Natural killer cell treated with Interleukin-12 subunit alpha and Interleukin-12 subunit beta and Interleukin-15 and Interleukin-18, amount 100 ng/mL, for 72 hours (primary cell): ENCODE results near the gene ACP2. TPM values are rescaled to one million over a fixed set of nuclear protein-coding genes. Genes with fewer than 3 reads are reported as not detected.
A peak's percentile ranks its signal among the peaks of the same experiment; 100 is the strongest.

Source experiments
- ATAC-seq, 2 donors: fragments of 150-1000 bp; cut with Tn5 transposase in 1 of 2; sonication (Bioruptor Pico), chemical (Tn5 transposase) in 1 of 2; 2 replicates each; pipeline ENCODE4 v1.10.0; 2021
- DNase-seq: peaks from one replicate; pipeline ENCODE4 v3.0.0; 2022; ENCODE audit warnings: low spot score
- H3K27ac Mint-ChIP-seq, 2 donors: 1 replicate in 1 of 2; 2 replicates in 1 of 2; pipeline ENCODE4 v1.8.0; 2022; ENCODE audit warnings: mixed read lengths in 2 of 2, mild to moderate bottlenecking in 1 of 2, moderate library complexity in 1 of 2
- H3K27me3 Mint-ChIP-seq, 2 donors: 1 replicate in 1 of 2; 2 replicates in 1 of 2; pipeline ENCODE4 v1.8.0; 2022; ENCODE audit warnings: mixed read lengths in 2 of 2
- H3K36me3 Mint-ChIP-seq: one replicate; pipeline ENCODE4 v1.8.0; 2022; ENCODE audit warnings: mixed read lengths
- H3K4me1 Mint-ChIP-seq, 2 donors: 1 replicate in 1 of 2; 2 replicates in 1 of 2; pipeline ENCODE4 v1.8.0; 2022; ENCODE audit warnings: low read depth in 2 of 2, mixed read lengths in 2 of 2, mild to moderate bottlenecking in 1 of 2
- H3K4me3 Mint-ChIP-seq: one replicate; pipeline ENCODE4 v1.8.0; 2022; ENCODE audit warnings: mixed read lengths
- H3K9me3 Mint-ChIP-seq: 2 replicates; pipeline ENCODE4 v1.8.0; 2022; ENCODE audit warnings: mixed read lengths
- total RNA-seq, 2 donors: library from RNA; stranded (reverse); gene quantifications; one replicate each; pipeline ENCODE4 v1.2.3, GENCODE V29; 2022

Gene ACP2
- total RNA-seq, 2 donors from 2014 or later = 27.3 to 33.3 TPM

GRCh38 chr11:47244448-47245350 lies 3.9 kb downstream of the ACP2 start:
- no peak for DNase-seq
- ATAC-seq = no peak
- H3K27me3 Mint-ChIP-seq = no peaks in the 10 kb centered on the region
- peaks cover 28 to 45% of the 10 kb centered on the region in 2 donors for H3K4me1 Mint-ChIP-seq
- H3K36me3 Mint-ChIP-seq = peaks cover 14% of the 10 kb centered on the region
- H3K9me3 Mint-ChIP-seq = no peaks in the 10 kb centered on the region
- peak overlapping the region in 1 of 2 donors; percentile 53 for H3K27ac Mint-ChIP-seq
- no peak overlapping the region for H3K4me3 Mint-ChIP-seq

GRCh38 chr11:47243454-47243853 lies 5.2 kb downstream of the ACP2 start:
- peaks cover 16% of the 10 kb centered on the region for H3K36me3 Mint-ChIP-seq
- no peaks in the 10 kb centered on the region for H3K9me3 Mint-ChIP-seq
- peak overlapping the region in 1 of 2 donors; percentile 68 for H3K27ac Mint-ChIP-seq
- H3K4me1 Mint-ChIP-seq = peaks cover 19 to 41% of the 10 kb centered on the region in 2 donors
- DNase-seq (no peak), ATAC-seq (no peak)
- H3K4me3 Mint-ChIP-seq = no peak overlapping the region
- H3K27me3 Mint-ChIP-seq = no peaks in the 10 kb centered on the region

- Mint-ChIP-seq H3K27me3 (no peaks in the 10 kb centered on the region), H3K36me3 (peaks cover 16% of the 10 kb centered on the region), H3K27ac (peak overlapping the region; percentile 5 to 36), H3K9me3 (no peaks in the 10 kb centered on the region), H3K4me1 (peaks cover 13 to 35% of the 10 kb centered on the region in 2 donors), H3K4me3 (no peak overlapping the region)
- no peak for ATAC-seq
- no peak for DNase-seq
Observed at GRCh38 chr11:47242596-47243192, 5.9 kb downstream of the ACP2 start.

GRCh38 chr11:47241841-47242301 lies 6.7 kb downstream of the ACP2 start:
- peaks cover 13 to 35% of the 10 kb centered on the region in 2 donors for H3K4me1 Mint-ChIP-seq
- H3K9me3 Mint-ChIP-seq = no peaks in the 10 kb centered on the region
- no peak for DNase-seq
- no peaks in the 10 kb centered on the region for H3K27me3 Mint-ChIP-seq
- H3K4me3 Mint-ChIP-seq = no peak overlapping the region
- H3K36me3 Mint-ChIP-seq = peaks cover 18% of the 10 kb centered on the region
- peak; percentile 59 to 66 for ATAC-seq
- peak overlapping the region; percentile 36 for H3K27ac Mint-ChIP-seq

DNA sequence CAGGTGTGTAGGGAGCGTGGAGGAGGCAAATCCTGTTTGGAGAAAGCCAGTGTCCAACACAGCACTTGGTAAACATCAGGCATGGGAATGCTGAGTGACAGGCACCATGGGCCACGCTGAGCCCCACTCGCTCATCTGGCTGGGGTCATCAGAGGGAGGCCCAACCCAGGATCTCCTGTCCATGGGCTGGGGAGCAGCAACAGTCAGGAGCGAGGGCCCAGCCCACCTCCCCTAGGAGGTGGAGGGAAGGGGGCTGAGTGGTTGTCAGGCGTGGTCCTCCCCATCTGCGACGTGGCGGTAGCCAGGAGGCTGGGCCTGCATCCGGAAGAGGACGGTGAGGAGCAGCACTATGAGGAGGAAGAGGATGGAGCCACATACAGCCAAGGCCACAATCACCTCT lies 8.8 kb downstream of the ACP2 start:
- H3K4me3 Mint-ChIP-seq = no peak overlapping the region
- no peaks in the 10 kb centered on the region for H3K9me3 Mint-ChIP-seq
- DNase-seq (no peak), ATAC-seq (no peak)
- no peak overlapping the region for H3K27ac Mint-ChIP-seq
- H3K27me3 Mint-ChIP-seq = no peaks in the 10 kb centered on the region
- peaks cover 23 to 33% of the 10 kb centered on the region in 2 donors for H3K4me1 Mint-ChIP-seq
- peaks cover 22% of the 10 kb centered on the region for H3K36me3 Mint-ChIP-seq

DNA sequence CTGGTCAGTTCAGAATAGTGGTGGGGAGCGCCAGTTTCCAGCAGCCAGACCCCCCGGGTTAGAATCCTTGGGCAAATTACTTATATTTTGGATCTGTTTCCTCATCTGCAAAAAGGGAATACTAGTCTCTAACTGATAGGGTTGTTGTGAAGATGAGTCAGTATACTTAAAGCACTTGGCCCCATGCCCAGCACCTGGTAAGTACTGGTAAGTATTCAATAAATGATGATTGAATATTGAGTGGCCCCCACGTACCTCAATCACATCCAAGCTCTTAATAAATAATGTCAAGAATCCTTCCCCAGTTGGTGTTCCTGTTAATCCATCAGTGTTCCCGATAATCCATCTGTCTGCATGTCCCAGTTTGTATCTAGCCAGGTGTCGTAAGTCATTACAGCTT lies 12.1 kb downstream of the ACP2 start:
- Mint-ChIP-seq H3K9me3 (no peaks in the 10 kb centered on the region), H3K27me3 (no peaks in the 10 kb centered on the region), H3K4me1 (peaks cover 18 to 19% of the 10 kb centered on the region in 2 donors), H3K4me3 (no peak overlapping the region), H3K36me3 (peaks cover 14% of the 10 kb centered on the region), H3K27ac (peak overlapping the region in 1 of 2 donors; percentile 13)
- DNase-seq (no peak), ATAC-seq (no peak)

DNA sequence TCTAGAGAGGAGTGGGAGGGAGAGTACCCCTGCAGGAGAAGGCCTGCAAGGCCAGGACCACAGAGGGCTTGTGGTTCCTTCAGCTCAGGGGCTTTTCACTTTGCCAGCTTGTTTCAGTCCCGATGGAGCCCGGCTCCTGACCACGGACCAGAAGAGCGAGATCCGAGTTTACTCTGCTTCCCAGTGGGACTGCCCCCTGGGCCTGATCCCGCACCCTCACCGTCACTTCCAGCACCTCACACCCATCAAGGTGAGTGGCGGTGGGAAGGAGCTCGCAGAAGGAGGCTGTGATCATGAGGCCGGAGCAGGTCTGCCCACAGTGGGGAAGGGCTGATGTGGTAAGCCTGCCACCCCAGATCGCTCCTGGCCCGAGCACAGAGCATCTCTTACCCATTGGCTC lies 13.5 kb downstream of the ACP2 start:
- no peak for ATAC-seq
- Mint-ChIP-seq H3K9me3 (no peaks in the 10 kb centered on the region), H3K27ac (peak overlapping the region; percentile 33 to 56), H3K4me3 (no peak overlapping the region), H3K4me1 (peaks cover 16% of the 10 kb centered on the region in 2 donors), H3K27me3 (no peaks in the 10 kb centered on the region), H3K36me3 (peaks cover 11% of the 10 kb centered on the region)
- DNase-seq = no peak

- H3K4me3 Mint-ChIP-seq = no peak overlapping the region
- H3K27ac Mint-ChIP-seq = peak overlapping the region; percentile 33 to 56
- ATAC-seq (peak; percentile 28 to 36), DNase-seq (no peak)
- peaks cover 13 to 16% of the 10 kb centered on the region in 2 donors for H3K4me1 Mint-ChIP-seq
- H3K36me3 Mint-ChIP-seq = peaks cover 8% of the 10 kb centered on the region
- H3K9me3 Mint-ChIP-seq = no peaks in the 10 kb centered on the region
- no peaks in the 10 kb centered on the region for H3K27me3 Mint-ChIP-seq
Observed at GRCh38 chr11:47234669-47235100, 13.9 kb downstream of the ACP2 start.

DNA sequence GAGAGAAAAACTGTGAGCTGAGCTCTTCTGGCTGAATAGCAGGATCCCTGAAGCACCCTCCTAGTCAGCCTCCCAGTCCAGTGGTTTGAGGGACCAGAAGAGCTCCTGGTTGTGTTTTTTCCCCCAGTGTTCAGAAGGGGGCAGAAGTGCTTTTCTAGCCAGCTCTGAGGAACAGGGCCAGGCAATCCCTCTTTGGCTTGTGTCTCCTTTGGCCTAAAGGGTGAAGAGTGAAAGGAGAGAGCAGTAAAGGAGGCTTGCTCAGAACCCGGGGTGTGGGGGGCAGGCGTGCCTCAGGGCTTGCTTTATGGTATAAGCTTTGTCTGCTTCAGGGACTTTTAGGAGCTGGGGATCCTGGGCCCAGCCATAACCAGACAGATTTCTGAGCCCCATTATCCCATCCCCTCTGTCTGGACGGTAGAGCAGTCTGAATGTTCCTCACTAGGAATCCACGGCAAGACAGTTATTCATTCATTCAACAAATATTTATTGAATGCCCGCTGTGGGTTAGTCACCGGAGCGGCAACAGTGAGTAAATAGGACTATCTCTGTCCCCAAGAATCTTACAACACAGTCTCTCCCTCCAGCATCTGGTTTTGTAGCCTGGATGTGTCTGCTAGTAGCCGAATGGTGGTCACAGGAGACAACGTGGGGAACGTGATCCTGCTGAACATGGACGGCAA lies 14.5 kb downstream of the ACP2 start:
- peaks cover 14 to 16% of the 10 kb centered on the region in 2 donors for H3K4me1 Mint-ChIP-seq
- H3K27ac Mint-ChIP-seq = peak overlapping the region in 1 of 2 donors; percentile 33
- peaks cover 7% of the 10 kb centered on the region for H3K36me3 Mint-ChIP-seq
- no peaks in the 10 kb centered on the region for H3K27me3 Mint-ChIP-seq
- no peak for ATAC-seq
- DNase-seq = no peak
- H3K9me3 Mint-ChIP-seq = no peaks in the 10 kb centered on the region
- no peak overlapping the region for H3K4me3 Mint-ChIP-seq

GRCh38 chr11:47233051-47233450 lies 15.6 kb downstream of the ACP2 start:
- peaks cover 13% of the 10 kb centered on the region for H3K36me3 Mint-ChIP-seq
- no peaks in the 10 kb centered on the region for H3K9me3 Mint-ChIP-seq
- peaks cover 16 to 17% of the 10 kb centered on the region in 2 donors for H3K4me1 Mint-ChIP-seq
- DNase-seq (no peak), ATAC-seq (no peak)
- no peak overlapping the region for H3K4me3 Mint-ChIP-seq
- no peak overlapping the region for H3K27ac Mint-ChIP-seq
- no peaks in the 10 kb centered on the region for H3K27me3 Mint-ChIP-seq

DNA sequence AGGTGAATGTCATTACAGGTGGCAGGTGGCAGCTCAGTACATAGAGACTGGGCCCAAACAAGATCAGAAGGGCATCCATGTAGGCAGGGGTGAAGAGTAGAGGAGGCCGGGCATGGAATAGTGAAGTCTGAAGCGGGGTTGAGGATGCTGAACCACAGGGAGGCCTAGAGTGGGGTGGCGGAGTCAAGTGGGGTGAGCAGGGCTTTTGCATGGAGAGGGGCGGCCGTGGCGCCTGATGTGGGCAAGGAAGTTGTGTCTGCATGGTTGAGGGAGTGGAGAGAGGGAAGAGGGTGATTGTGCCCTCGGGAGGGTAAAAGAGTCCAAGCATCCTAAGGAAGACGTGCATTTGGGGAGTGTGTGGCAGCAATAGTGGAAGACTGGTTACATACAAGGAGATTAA lies 19.5 kb downstream of the ACP2 start:
- DNase-seq = no peak
- Mint-ChIP-seq H3K9me3 (no peaks in the 10 kb centered on the region), H3K4me3 (no peak overlapping the region), H3K4me1 (peaks cover 17 to 23% of the 10 kb centered on the region in 2 donors), H3K27me3 (no peaks in the 10 kb centered on the region), H3K27ac (peak overlapping the region in 1 of 2 donors; percentile 36), H3K36me3 (peaks cover 12% of the 10 kb centered on the region)
- no peak for ATAC-seq

DNA sequence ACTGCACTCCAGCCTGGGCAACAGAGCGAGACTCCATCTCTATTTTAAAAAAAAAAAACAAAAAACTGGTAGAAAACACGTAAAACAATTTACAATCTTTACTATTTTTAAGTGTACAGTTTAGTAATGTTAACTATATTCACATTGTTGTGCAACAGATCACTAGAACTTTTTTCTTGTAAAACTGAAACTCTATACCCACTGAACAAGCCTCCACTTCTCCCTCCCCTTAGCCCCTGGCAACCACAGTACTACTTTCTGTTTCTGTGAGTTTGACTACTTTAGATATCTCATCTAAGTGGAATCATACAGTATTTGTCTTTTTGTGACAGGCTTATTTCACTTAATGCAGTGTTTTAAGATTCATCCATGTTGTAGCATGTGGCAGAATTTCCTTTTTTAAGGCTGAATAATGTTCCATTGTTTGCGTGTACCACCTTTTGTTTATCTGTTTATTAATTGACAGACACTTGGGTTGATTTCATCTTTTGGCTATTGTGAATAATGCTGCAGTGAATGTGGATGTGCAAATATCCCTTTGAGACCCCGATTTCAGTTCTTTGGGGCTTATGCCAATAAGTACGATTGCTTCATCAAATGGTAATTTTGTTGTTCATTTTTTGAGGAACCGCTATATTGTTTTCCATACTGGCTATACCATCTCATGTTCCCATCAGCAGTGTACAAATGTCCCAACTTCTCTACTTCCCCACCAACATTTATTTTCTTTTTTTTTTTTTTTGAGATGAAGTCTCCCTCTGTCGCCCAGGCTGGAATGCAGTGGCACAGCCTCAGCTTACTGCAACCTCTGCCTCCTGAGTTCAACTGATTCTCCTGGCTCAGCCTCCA lies 22.8 kb downstream of the ACP2 start:
- peaks cover 12% of the 10 kb centered on the region for H3K36me3 Mint-ChIP-seq
- peak; percentile 77 for DNase-seq
- no peaks in the 10 kb centered on the region for H3K27me3 Mint-ChIP-seq
- H3K9me3 Mint-ChIP-seq = no peaks in the 10 kb centered on the region
- peak overlapping the region; percentile 75 for H3K4me3 Mint-ChIP-seq
- ATAC-seq = peak; percentile 99
- peaks cover 17 to 23% of the 10 kb centered on the region in 2 donors for H3K4me1 Mint-ChIP-seq
- H3K27ac Mint-ChIP-seq = peak overlapping the region; percentile 86 to 89

DNA sequence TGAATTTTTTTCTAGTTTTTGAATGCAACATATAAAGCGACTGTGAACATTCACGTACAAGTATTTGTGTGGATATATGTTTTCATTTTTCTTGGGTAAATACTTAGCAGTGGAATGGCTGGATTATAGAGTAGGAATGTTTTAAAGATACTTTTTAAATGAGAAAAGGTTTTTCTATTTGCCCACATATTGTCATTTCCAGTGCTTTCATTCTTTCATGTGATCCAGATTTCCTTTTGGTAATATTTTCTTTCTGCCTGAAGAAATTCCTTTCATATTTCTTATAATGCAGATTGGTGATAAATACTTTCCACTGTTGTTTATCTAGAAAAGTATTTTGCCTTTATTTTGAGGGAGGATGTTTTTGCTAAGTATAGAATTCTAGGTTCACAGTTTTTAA lies 25.9 kb downstream of the ACP2 start:
- H3K4me1 Mint-ChIP-seq = peaks cover 33 to 35% of the 10 kb centered on the region in 2 donors
- peak overlapping the region in 1 of 2 donors; percentile 33 for H3K27ac Mint-ChIP-seq
- no peaks in the 10 kb centered on the region for H3K27me3 Mint-ChIP-seq
- no peaks in the 10 kb centered on the region for H3K9me3 Mint-ChIP-seq
- DNase-seq = no peak
- no peak for ATAC-seq
- H3K4me3 Mint-ChIP-seq = no peak overlapping the region
- H3K36me3 Mint-ChIP-seq = peaks cover 19% of the 10 kb centered on the region
